NB4 (cell line): ENCODE measurements around the gene ZIC4.

Source experiments
- DNase-seq: peaks from one replicate; pipeline ENCODE4 v3.0.0; 2010; ENCODE audit warnings: low read depth
- H3K4me3 ChIP-seq: one replicate; pipeline ENCODE4 v1.5.1; 2011; ENCODE audit warnings: mild to moderate bottlenecking, low read depth, low read length, moderate library complexity
- MYC ChIP-seq: IDR thresholded peaks from 2 replicates; pipeline ENCODE4 v1.6.1; 2011; ENCODE audit warnings: low read depth, low read length
- POLR2A ChIP-seq: IDR thresholded peaks from 2 replicates; pipeline ENCODE4 v1.6.1; 2011; ENCODE audit warnings: mild to moderate bottlenecking; ENCODE audit not compliant: insufficient read length; ENCODE audit errors: extremely low read depth
- TF ChIP-seq, protein P1 (sequence below): IDR thresholded peaks from 2 replicates; pipeline ENCODE4 v1.6.1; 2011; ENCODE audit warnings: low read depth, low read length
- TF ChIP-seq, protein P2 (sequence below): IDR thresholded peaks from one replicate; pipeline ENCODE4 v1.5.1; 2012; ENCODE audit warnings: low read depth, low read length

Gene ZIC4

DNA sequence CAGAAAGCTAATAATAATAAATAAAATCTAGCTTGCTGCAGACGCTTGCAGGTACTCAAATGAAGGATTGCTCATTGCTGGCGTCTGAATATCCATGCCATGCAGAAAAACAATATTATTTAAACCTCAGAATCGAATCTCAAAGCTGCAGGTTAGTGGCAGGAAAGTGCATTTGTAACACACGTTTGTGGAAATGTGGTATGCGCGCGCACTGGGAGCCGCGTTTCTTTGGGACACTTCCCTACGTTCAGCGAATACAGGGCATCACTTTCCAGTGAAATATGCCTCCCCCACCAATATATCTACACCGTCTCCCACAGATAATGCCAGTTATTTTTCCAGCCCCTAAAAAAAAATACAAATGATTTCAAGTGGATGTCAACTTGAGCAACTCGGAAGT lies 37.1 kb downstream of the ZIC4 start:
- DNase-seq, result no peak
- no peak overlapping the region for H3K4me3 ChIP-seq
- TF ChIP-seq POLR2A (no peak), MYC (no peak)
- TF ChIP-seq, protein P1, sequence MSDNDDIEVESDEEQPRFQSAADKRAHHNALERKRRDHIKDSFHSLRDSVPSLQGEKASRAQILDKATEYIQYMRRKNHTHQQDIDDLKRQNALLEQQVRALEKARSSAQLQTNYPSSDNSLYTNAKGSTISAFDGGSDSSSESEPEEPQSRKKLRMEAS, result no peak
- TF ChIP-seq, protein P2, sequence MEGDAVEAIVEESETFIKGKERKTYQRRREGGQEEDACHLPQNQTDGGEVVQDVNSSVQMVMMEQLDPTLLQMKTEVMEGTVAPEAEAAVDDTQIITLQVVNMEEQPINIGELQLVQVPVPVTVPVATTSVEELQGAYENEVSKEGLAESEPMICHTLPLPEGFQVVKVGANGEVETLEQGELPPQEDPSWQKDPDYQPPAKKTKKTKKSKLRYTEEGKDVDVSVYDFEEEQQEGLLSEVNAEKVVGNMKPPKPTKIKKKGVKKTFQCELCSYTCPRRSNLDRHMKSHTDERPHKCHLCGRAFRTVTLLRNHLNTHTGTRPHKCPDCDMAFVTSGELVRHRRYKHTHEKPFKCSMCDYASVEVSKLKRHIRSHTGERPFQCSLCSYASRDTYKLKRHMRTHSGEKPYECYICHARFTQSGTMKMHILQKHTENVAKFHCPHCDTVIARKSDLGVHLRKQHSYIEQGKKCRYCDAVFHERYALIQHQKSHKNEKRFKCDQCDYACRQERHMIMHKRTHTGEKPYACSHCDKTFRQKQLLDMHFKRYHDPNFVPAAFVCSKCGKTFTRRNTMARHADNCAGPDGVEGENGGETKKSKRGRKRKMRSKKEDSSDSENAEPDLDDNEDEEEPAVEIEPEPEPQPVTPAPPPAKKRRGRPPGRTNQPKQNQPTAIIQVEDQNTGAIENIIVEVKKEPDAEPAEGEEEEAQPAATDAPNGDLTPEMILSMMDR, result no peak

DNA sequence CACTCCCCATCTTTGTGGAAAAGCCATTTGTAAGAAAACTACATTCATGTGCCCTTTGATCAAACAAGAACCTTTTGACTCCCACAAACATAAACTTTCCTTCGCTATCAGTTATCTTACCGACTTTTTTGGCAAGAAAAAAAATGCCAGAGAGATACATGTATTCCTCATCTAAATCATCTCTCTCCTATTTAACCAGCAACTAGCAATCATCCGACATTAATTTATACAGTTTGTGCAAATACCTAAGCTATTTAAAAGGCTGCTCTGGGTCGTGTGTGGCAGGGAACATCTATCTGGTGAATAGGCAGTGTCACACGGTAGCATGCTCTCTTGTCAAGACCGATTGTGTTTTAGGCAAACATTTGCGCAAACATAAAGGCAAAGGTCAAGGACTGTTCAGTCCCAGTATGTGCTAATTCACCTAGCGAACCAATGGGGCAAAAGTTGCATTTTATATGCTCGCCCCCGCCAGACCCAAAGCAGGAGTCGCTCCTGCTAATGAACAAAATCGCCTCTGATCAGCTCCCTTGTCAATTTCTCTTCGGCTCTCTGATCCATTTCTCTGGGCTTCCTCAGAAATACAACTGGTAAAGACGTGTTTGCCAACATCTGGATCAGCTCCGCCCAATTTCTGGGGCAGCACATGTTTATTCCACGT lies 37.7 kb downstream of the ZIC4 start:
- no peak overlapping the region for H3K4me3 ChIP-seq
- TF ChIP-seq, protein P1, result no peak
- TF ChIP-seq, protein P2, result no peak
- no peak for TF ChIP-seq POLR2A
- TF ChIP-seq MYC, result no peak
- no peak for DNase-seq

DNA sequence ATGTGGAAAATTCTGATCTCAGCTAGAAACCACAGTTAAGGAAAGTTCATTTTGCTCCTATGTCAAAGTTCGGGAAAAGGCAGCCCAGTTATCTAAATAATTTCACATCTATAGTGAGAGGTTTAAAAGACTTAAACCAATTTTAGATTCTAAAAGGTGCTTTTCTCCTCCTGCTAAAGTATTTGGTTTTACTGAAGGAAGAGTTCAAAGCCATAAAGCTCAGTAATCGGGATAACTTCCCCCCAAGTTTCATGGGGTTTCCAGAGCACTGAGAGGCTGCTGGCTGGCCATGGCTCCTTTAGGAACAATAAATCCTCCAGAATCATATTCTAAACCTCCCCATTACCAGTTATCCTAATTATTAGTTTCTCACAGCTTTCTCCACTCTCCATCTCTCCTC lies 38.2 kb downstream of the ZIC4 start:
- DNase-seq, result no peak
- TF ChIP-seq POLR2A (no peak), MYC (no peak)
- TF ChIP-seq, protein P2, result no peak
- TF ChIP-seq, protein P1, result no peak
- H3K4me3 ChIP-seq, result no peak overlapping the region

DNA sequence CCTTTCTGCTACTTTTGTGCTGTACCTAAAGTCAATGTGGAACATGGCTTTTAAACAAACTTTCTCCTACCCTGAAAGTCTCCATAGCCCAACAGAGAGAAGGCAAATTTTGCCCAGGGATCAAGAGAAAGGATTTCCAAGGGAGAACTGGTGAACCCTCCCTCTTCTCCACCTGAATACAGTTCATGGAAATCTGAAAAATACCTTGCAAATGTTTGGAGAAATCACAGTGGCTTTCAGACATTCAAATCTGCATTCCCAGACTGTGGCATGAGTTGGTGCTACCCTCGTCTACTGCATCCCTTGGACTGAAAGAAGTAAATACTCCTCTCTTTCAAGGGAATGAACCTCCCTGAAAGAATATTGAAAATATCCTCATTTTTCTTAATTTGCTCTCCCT lies 38.7 kb downstream of the ZIC4 start:
- no peak overlapping the region for H3K4me3 ChIP-seq
- no peak for DNase-seq
- TF ChIP-seq, protein P1, result no peak
- TF ChIP-seq, protein P2, result no peak
- TF ChIP-seq POLR2A (no peak), MYC (no peak)

DNA sequence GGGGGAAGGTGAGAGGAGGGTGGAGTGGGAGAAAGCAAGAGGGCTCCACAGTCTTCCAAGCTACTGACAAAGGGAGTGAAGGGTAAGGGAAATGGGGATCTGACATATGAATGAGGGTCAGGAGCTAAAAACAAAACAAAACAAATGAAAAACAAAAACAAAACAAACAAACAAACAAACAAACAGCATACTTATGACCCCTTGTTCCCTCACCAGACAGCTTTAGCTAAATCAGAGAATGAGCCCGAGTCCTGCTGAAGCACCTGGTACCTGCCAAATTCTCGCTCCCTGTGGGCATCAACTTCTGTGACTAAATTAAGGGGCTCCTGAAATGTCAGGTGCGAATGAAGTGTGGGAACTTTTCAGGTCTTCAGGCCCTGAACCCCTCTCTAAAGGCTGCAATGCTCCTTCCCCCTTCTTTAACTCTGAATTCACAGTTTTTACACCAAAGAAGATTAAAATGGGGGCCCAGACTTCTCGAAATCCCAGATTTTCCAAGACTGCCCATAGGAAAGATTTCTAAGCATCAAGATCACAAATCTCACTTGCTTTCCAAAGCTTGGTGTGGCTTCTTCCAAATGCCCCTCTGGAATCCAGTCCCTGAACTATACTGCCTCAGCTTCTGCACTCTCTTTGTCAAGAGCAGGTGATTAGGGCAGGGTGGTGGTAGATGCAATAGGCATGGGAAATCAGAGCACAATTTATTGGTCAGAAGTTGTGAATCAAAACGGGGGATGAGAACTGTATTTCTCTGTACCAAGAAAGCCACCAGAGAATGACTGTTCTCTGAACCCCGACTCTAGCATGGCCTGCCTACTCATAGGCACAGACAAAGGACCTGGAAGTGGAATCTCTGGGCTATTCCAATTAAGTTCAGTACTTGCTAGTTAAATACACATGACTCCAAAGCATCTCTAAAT lies 40.9 kb downstream of the ZIC4 start:
- no peak overlapping the region for H3K4me3 ChIP-seq
- no peak for DNase-seq
- TF ChIP-seq, protein P2, result no peak
- TF ChIP-seq MYC, result no peak
- TF ChIP-seq, protein P1, result no peak
- TF ChIP-seq POLR2A, result no peak
